MM.1S (cell line): ENCODE data around the gene KCNT1.

Experiments
- DNase-seq: peaks from one replicate; pipeline ENCODE4 v3.0.0-alpha.2; 2015
- H2AFZ ChIP-seq: fragments of 300-600 bp; sonication (generic); 2 replicates; pipeline ENCODE4 v1.6.0; 2016; ENCODE audit warnings: antibody characterized with exemption, low read length
- H3F3A ChIP-seq: fragments of 300-600 bp; sonication (generic); 2 replicates; pipeline ENCODE4 v1.6.1; 2016; ENCODE audit warnings: mild to moderate bottlenecking, antibody characterized with exemption, low read length, moderate library complexity, mixed read lengths; ENCODE audit not compliant: insufficient read depth
- H3K27ac ChIP-seq: fragments of 300-600 bp; sonication (generic); 2 replicates; pipeline ENCODE4 v1.5.1; 2016; ENCODE audit warnings: mild to moderate bottlenecking, low read length
- H3K27me3 ChIP-seq: fragments of 300-600 bp; sonication (generic); replicated peaks from 2 replicates; pipeline ENCODE4 v1.6.0; 2016; ENCODE audit warnings: low read length; ENCODE audit not compliant: insufficient read depth
- H3K36me3 ChIP-seq: fragments of 300-600 bp; sonication (generic); replicated peaks from 2 replicates; pipeline ENCODE4 v1.6.1; 2016; ENCODE audit warnings: mild to moderate bottlenecking, low read length, mixed read lengths; ENCODE audit not compliant: insufficient read depth
- H3K4me1 ChIP-seq: fragments of 300-600 bp; sonication (generic); 2 replicates; pipeline ENCODE4 v1.6.1; 2016; ENCODE audit warnings: low read length, mixed read lengths
- H3K4me2 ChIP-seq: fragments of 300-600 bp; sonication (generic); 2 replicates; pipeline ENCODE4 v1.6.0; 2016; ENCODE audit warnings: low read depth, low read length
- H3K4me3 ChIP-seq: fragments of 300-600 bp; sonication (generic); 2 replicates; pipeline ENCODE4 v1.5.1; 2016; ENCODE audit warnings: low read length, mixed read lengths
- H3K79me2 ChIP-seq: fragments of 300-600 bp; sonication (generic); 2 replicates; pipeline ENCODE4 v1.6.1; 2016; ENCODE audit warnings: mixed run types, low read length, mixed read lengths
- H3K9ac ChIP-seq: fragments of 300-600 bp; sonication (generic); 2 replicates; pipeline ENCODE4 v1.6.1; 2016; ENCODE audit warnings: low read length, mixed read lengths
- H3K9me2 ChIP-seq: fragments of 300-600 bp; sonication (generic); replicated peaks from 2 replicates; pipeline ENCODE4 v1.6.1; 2016; ENCODE audit warnings: mild to moderate bottlenecking, low read length, mixed read lengths; ENCODE audit not compliant: insufficient read depth
- H3K9me3 ChIP-seq: fragments of 300-600 bp; sonication (generic); replicated peaks from 2 replicates; pipeline ENCODE4 v1.6.1; 2016; ENCODE audit warnings: mild to moderate bottlenecking, low read length, mixed read lengths; ENCODE audit not compliant: insufficient read depth
- H4K20me1 ChIP-seq: fragments of 300-600 bp; sonication (generic); 2 replicates; pipeline ENCODE4 v1.6.1; 2016; ENCODE audit warnings: mild to moderate bottlenecking, low read length, moderate library complexity, mixed read lengths; ENCODE audit not compliant: insufficient read depth
- CTCF ChIP-seq: fragments of 300-600 bp; sonication (generic); IDR thresholded peaks from 2 replicates; pipeline ENCODE4 v1.5.1; 2016; ENCODE audit warnings: antibody characterized with exemption, low read length, mixed read lengths
- EZH2 ChIP-seq: fragments of 300-600 bp; sonication (generic); optimal IDR thresholded peaks from 2 replicates; pipeline ENCODE3; 2017; ENCODE audit warnings: low read depth, mild to moderate bottlenecking, antibody characterized with exemption, low read length, mixed read lengths
- EZH2phosphoT487 ChIP-seq: fragments of 300-600 bp; sonication (generic); IDR thresholded peaks from 2 replicates; pipeline ENCODE4 v1.6.1; 2018; ENCODE audit warnings: antibody characterized with exemption, low read length

KCNT1 gene

GRCh38 chr9:135765416-135765815 lies 63.4 kb downstream of the KCNT1 start:
- TF ChIP-seq EZH2 (no peak), EZH2phosphoT487 (no peak), CTCF (no peak)
- Histone ChIP-seq H4K20me1 (no peaks in the 10 kb centered on the region), H3K79me2 (no peaks in the 10 kb centered on the region), H3K9me2 (no peaks in the 10 kb centered on the region), H3K9ac (no peak overlapping the region), H3K9me3 (no peaks in the 10 kb centered on the region), H3K4me2 (no peak overlapping the region), H3K36me3 (no peaks in the 10 kb centered on the region), H3F3A (no peaks in the 10 kb centered on the region), H3K27me3 (peaks cover 52% of the 10 kb centered on the region), H3K4me1 (no peaks in the 10 kb centered on the region), H3K27ac (no peak overlapping the region), H2AFZ (no peak overlapping the region), H3K4me3 (no peak overlapping the region)
- DNase-seq: no peak

- no peak overlapping the region for H2AFZ ChIP-seq
- H3K9me3 ChIP-seq: no peaks in the 10 kb centered on the region
- no peaks in the 10 kb centered on the region for H3F3A ChIP-seq
- H3K9me2 ChIP-seq: no peaks in the 10 kb centered on the region
- no peaks in the 10 kb centered on the region for H3K79me2 ChIP-seq
- TF ChIP-seq CTCF: no peak
- no peak for TF ChIP-seq EZH2phosphoT487
- TF ChIP-seq EZH2: no peak
- no peak for DNase-seq
- no peak overlapping the region for H3K4me3 ChIP-seq
- H3K27ac ChIP-seq: no peak overlapping the region
- no peaks in the 10 kb centered on the region for H3K36me3 ChIP-seq
- H3K27me3 ChIP-seq: peaks cover 52% of the 10 kb centered on the region
- H3K4me2 ChIP-seq: no peak overlapping the region
- no peaks in the 10 kb centered on the region for H3K4me1 ChIP-seq
- no peak overlapping the region for H3K9ac ChIP-seq
- H4K20me1 ChIP-seq: no peaks in the 10 kb centered on the region
Observed at GRCh38 chr9:135766251-135766650, 64.3 kb downstream of the KCNT1 start.

GRCh38 chr9:135766707-135767106 lies 64.7 kb downstream of the KCNT1 start:
- no peaks in the 10 kb centered on the region for H3K9me2 ChIP-seq
- H4K20me1 ChIP-seq: no peaks in the 10 kb centered on the region
- H3K27ac ChIP-seq: no peak overlapping the region
- peaks cover 52% of the 10 kb centered on the region for H3K27me3 ChIP-seq
- H3K9ac ChIP-seq: no peak overlapping the region
- no peaks in the 10 kb centered on the region for H3K79me2 ChIP-seq
- no peak overlapping the region for H3K4me2 ChIP-seq
- no peaks in the 10 kb centered on the region for H3K36me3 ChIP-seq
- DNase-seq: no peak
- H3K9me3 ChIP-seq: no peaks in the 10 kb centered on the region
- H3F3A ChIP-seq: no peaks in the 10 kb centered on the region
- no peak overlapping the region for H2AFZ ChIP-seq
- H3K4me3 ChIP-seq: no peak overlapping the region
- no peaks in the 10 kb centered on the region for H3K4me1 ChIP-seq
- TF ChIP-seq CTCF: no peak
- TF ChIP-seq EZH2phosphoT487: no peak
- no peak for TF ChIP-seq EZH2
